Measurements from ENCODE around the gene SUPT6H. TPM values are rescaled to one million over a fixed set of nuclear protein-coding genes. Genes with fewer than 3 reads are reported as not detected.
"Not testable (repeated sequence)": the region's sequence is repeated elsewhere in the genome, so short reads cannot be mapped to it uniquely, and the experiment has no call there.

The SUPT6H gene
- total RNA-seq, 2 donors from 2014 or later, result 40.1 to 47.1 TPM

DNA sequence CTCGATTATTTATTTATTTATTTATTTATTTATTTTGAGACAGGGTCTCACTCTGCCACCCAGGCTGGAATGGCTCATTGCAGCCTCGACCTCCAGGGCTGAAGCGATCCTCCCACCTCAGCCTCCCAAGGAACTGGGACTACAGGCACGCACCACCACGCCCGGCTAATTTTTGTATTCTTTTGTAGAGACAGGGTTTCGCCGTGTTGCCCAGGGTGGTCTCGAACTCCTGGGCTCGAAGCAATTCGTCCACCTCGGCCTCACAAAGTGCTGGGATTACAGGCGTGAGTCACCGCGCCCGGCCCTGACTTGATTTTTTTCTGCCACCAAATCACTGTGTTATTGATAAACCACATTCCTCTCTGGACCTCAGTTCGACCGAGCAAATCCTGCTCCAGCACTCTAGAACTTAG lies 57.0 kb downstream of the SUPT6H start:
- Histone ChIP-seq H3K36me3 (peaks cover 12% of the 10 kb centered on the region), H3K9ac (ENCODE audit: low read depth in 2 of 2, low read length in 2 of 2) (peak overlapping the region; percentile 32 to 99), H3K9me3 (no peaks in the 10 kb centered on the region), H3K4me1 (peaks cover 13% of the 10 kb centered on the region), H3K27ac (peak overlapping the region; percentile 71), H3K27me3 (peaks cover 11% of the 10 kb centered on the region), H3K4me3 (peak overlapping the region; percentile 70)
- no peak for DNase-seq
- intact Hi-C loops (cut with DNase I), result no loop called here
- TF ChIP-seq, protein P1, sequence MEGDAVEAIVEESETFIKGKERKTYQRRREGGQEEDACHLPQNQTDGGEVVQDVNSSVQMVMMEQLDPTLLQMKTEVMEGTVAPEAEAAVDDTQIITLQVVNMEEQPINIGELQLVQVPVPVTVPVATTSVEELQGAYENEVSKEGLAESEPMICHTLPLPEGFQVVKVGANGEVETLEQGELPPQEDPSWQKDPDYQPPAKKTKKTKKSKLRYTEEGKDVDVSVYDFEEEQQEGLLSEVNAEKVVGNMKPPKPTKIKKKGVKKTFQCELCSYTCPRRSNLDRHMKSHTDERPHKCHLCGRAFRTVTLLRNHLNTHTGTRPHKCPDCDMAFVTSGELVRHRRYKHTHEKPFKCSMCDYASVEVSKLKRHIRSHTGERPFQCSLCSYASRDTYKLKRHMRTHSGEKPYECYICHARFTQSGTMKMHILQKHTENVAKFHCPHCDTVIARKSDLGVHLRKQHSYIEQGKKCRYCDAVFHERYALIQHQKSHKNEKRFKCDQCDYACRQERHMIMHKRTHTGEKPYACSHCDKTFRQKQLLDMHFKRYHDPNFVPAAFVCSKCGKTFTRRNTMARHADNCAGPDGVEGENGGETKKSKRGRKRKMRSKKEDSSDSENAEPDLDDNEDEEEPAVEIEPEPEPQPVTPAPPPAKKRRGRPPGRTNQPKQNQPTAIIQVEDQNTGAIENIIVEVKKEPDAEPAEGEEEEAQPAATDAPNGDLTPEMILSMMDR (IDR thresholded peaks at IDR 0.05), result no peak

DNA sequence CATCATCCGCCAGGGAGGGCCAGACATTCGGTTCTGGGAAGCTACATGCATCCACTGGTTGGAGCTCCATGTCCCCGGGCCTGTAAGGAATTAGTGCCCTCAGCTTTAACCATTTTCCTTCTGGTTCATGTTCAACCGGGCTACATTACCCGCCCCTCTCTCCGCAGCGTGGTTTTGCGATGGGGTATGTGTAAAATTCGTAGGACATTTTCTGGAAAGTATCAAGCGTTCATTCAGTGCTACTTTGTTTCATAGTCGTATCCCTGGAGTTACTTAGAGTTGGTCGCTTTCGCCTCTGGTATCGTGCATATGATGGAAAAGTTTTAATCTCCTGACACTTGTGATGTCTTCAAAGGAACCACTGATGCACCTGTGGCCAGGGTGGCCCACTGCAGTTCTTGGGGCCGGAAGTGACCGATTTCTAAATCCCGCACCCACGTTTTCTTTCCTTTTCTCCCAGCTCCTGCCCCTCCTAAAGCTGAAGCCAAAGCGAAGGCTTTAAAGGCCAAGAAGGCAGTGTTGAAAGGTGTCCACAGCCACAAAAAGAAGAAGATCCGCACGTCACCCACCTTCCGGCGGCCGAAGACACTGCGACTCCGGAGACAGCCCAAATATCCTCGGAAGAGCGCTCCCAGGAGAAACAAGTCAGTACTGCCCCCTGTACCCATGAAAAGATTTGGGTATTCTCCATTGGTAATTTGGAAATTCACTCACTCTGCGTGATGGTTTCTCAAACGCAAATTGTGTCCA lies 58.4 kb downstream of the SUPT6H start:
- H3K4me1 ChIP-seq, result peaks cover 18% of the 10 kb centered on the region
- DNase-seq, result no peak
- peak overlapping the region; percentile 70 for H3K4me3 ChIP-seq
- TF ChIP-seq, protein P1 (IDR thresholded peaks at IDR 0.05), result no peak
- peak overlapping the region; percentile 71 for H3K27ac ChIP-seq
- H3K27me3 ChIP-seq, result peaks cover 11% of the 10 kb centered on the region
- H3K9ac ChIP-seq (ENCODE audit: low read depth in 2 of 2, low read length in 2 of 2), result peak overlapping the region; percentile 83 to 99
- H3K36me3 ChIP-seq, result peaks cover 12% of the 10 kb centered on the region
- no peaks in the 10 kb centered on the region for H3K9me3 ChIP-seq
- intact Hi-C loops (cut with DNase I), result loop anchor here (10.0 kb wide), 1 partner anchor 76 kb away; the partner anchor contains the start of gene BLTP2

DNA sequence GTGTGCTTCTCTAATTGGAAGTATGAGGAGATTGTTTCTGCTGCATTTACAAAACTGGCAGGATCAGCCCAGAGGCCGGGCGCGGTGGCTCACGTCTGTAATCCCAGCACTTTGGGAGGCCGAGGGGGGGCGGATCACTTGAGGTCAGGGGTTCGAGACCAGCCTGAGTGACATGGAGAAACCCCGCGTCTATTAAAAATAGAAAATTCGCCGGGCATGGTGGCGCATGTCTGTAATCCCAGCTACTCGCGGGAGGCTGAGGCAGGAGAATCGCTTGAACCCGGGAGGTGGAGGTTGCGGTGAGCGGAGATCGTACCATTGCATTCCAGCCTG lies 59.0 kb downstream of the SUPT6H start:
- H3K9me3 ChIP-seq, H3K27ac ChIP-seq, DNase-seq: not testable (repeated sequence)
- peak overlapping the region; percentile 70 for H3K4me3 ChIP-seq
- H3K36me3 ChIP-seq, result peaks cover 12% of the 10 kb centered on the region
- peak overlapping the region; percentile 83 to 99 for H3K9ac ChIP-seq (ENCODE audit: low read depth in 2 of 2, low read length in 2 of 2)
- intact Hi-C loops (cut with DNase I), result loop anchor here (10.0 kb wide), 1 partner anchor 76 kb away; the partner anchor contains the start of gene BLTP2
- peaks cover 11% of the 10 kb centered on the region for H3K27me3 ChIP-seq
- peaks cover 22% of the 10 kb centered on the region for H3K4me1 ChIP-seq

DNA sequence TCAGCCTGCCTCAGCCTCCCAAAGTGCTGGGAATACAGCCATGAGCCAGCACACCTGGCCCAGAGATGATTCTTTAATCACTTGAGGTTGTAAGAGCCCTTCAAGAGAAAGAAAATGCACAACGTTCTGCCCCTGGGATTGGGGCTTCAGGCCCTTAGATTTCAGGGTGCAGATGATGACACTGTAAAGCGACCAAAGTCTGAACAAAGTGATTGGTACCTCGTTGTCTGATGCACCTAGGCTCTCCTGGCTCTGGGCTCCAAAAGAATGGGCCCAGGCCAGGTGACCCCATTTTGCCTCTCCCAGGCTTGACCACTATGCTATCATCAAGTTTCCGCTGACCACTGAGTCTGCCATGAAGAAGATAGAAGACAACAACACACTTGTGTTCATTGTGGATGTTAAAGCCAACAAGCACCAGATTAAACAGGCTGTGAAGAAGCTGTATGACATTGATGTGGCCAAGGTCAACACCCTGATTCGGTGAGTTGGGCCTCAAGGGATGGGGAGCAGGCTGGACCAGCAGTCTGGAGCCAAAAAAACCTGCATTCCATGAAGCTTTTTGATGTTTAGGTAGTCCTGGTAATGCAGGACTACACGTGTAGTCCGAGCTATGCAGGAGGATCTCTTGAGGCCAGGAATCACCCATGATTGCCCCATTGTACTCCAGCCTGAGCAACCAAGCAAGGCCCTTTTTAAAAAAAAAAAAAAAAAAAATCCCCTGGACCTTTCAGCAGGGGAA lies 60.6 kb downstream of the SUPT6H start:
- H3K9me3 ChIP-seq, result no peaks in the 10 kb centered on the region
- H3K4me3 ChIP-seq, result no peak overlapping the region
- H3K36me3 ChIP-seq, result peaks cover 12% of the 10 kb centered on the region
- H3K27me3 ChIP-seq, result peaks cover 3% of the 10 kb centered on the region
- H3K4me1 ChIP-seq, result peaks cover 26% of the 10 kb centered on the region
- no peak overlapping the region for H3K27ac ChIP-seq
- DNase-seq, result no peak
- intact Hi-C loops (cut with DNase I), result loop anchor here (10.0 kb wide), 1 partner anchor 78 kb away; the partner anchor contains the start of gene BLTP2
- TF ChIP-seq, protein P1 (IDR thresholded peaks at IDR 0.05), result no peak
- peak overlapping the region in 1 of 2 donors; percentile 26 for H3K9ac ChIP-seq (ENCODE audit: low read depth in 2 of 2, low read length in 2 of 2)

DNA sequence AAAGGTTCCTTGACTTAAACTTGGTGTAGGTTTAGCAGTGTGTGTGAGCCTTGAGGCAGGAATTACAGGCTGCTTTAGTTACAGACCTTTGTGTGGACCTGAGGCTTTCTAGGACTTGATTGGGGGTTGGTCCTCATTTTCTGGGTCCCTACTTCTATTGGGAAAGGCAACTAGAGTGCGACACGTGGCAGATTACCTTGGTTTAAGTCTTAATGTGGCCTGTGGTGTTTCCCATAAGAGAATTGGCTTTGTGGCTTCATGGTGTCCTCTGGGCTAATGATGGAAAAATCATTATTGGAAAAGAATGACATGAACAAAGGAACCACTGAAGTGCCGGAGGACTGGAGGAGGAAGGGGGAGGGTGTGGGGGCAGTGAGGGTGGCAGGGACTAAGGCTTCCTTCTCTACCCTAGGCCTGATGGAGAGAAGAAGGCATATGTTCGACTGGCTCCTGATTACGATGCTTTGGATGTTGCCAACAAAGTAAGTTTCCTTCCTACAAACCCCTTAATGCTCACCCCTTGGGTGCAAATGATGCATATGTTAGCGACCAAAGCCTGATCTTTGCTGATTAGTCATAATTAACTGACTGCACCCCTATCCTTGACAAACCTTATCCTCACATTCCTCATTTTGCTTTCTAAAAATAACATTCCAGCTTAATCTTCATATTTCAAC lies 61.3 kb downstream of the SUPT6H start:
- peaks cover 12% of the 10 kb centered on the region for H3K36me3 ChIP-seq
- intact Hi-C loops (cut with DNase I), result loop anchor here (10.0 kb wide), 1 partner anchor 78 kb away; the partner anchor contains the start of gene BLTP2
- H3K4me1 ChIP-seq, result peaks cover 26% of the 10 kb centered on the region
- H3K9me3 ChIP-seq, result no peaks in the 10 kb centered on the region
- no peak overlapping the region for H3K27ac ChIP-seq
- no peaks in the 10 kb centered on the region for H3K27me3 ChIP-seq
- H3K9ac ChIP-seq (ENCODE audit: low read depth in 2 of 2, low read length in 2 of 2), result no peak overlapping the region
- no peak for DNase-seq
- H3K4me3 ChIP-seq, result no peak overlapping the region
- TF ChIP-seq, protein P1 (IDR thresholded peaks at IDR 0.05), result no peak

DNA sequence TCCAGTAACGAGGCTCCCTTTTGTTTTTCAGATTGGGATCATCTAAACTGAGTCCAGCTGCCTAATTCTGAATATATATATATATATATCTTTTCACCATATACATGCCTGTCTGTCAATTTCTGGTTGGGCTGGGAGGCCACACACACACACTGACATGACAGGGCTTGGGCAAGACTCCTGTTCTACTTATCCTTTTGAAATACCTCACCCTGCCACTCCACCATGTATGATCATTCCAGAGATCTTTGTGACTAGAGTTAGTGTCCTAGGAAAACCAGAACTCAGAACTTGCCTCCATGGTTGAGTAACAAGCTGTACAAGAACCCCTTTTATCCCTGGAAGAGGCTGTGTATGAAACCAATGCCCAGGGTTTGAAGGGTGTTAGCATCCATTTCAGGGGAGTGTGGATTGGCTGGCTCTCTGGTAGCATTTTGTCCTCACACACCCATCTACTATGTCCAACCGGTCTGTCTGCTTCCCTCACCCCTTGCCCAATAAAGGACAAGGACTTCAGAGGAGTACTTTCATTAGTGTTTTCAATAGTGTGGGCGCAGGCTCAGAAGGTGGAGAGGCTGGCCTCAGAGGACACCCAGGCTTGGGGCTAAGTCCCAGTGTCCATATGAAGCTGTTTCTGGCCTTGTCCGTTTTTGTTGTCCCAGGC lies 62.0 kb downstream of the SUPT6H start:
- not testable (repeated sequence) for H3K4me3 ChIP-seq; H3K9ac ChIP-seq (ENCODE audit: low read depth in 2 of 2, low read length in 2 of 2); H3K9me3 ChIP-seq; H3K27ac ChIP-seq; H3K27me3 ChIP-seq
- DNase-seq, result peak; percentile 31
- H3K36me3 ChIP-seq, result peaks cover 12% of the 10 kb centered on the region
- intact Hi-C loops (cut with DNase I), result loop anchor here (10.0 kb wide), 1 partner anchor 79 kb away; the partner anchor contains the start of gene BLTP2
- H3K4me1 ChIP-seq, result peaks cover 26% of the 10 kb centered on the region
